ENCODE data around the gene AP1S3.

DNA sequence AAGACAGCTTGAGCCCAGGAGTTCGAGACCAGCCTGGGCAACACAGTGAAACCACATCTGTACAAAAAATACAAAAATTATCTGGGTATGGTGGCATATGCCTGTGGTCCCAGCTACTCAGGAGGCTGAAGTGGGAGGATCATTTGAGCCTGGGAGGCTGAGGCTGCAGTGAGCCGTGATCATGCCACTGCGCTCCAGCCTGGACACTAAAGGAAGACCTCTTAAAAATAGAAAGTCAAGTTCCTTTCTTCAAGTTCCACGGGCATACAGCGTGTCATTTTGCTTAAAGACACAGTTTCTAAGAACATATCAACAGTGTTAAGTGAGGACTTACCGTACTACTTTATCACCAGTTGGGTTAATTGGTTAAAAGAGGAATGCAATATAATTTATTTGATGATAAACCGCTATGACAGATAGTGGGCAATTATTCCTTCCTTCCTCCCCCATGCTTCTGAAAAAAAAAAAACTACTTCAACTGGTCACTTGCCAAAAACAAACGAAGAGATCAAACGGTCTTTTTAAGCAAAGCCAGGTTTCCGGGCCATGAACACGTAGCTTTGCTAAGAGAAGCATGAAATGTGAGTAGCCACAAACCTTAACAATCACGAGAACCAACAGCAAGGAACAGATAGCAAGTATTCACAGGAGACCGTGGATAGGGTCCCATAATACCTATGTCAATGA lies 21.4 kb downstream of the AP1S3 start:
- TF ChIP-seq, protein P1, sequence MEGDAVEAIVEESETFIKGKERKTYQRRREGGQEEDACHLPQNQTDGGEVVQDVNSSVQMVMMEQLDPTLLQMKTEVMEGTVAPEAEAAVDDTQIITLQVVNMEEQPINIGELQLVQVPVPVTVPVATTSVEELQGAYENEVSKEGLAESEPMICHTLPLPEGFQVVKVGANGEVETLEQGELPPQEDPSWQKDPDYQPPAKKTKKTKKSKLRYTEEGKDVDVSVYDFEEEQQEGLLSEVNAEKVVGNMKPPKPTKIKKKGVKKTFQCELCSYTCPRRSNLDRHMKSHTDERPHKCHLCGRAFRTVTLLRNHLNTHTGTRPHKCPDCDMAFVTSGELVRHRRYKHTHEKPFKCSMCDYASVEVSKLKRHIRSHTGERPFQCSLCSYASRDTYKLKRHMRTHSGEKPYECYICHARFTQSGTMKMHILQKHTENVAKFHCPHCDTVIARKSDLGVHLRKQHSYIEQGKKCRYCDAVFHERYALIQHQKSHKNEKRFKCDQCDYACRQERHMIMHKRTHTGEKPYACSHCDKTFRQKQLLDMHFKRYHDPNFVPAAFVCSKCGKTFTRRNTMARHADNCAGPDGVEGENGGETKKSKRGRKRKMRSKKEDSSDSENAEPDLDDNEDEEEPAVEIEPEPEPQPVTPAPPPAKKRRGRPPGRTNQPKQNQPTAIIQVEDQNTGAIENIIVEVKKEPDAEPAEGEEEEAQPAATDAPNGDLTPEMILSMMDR (IDR thresholded peaks at IDR 0.05): no peak
- TF ChIP-seq, protein P2, sequence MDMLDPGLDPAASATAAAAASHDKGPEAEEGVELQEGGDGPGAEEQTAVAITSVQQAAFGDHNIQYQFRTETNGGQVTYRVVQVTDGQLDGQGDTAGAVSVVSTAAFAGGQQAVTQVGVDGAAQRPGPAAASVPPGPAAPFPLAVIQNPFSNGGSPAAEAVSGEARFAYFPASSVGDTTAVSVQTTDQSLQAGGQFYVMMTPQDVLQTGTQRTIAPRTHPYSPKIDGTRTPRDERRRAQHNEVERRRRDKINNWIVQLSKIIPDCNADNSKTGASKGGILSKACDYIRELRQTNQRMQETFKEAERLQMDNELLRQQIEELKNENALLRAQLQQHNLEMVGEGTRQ (IDR thresholded peaks at IDR 0.05): no peak
- no peak for TF ChIP-seq POLR2A (IDR thresholded peaks at IDR 0.05; ENCODE audit: low read length)
- TF ChIP-seq KDM1A (IDR thresholded peaks at IDR 0.05; ENCODE audit: low read depth): no peak
- no peak for TF ChIP-seq ESRRA (IDR thresholded peaks at IDR 0.05; ENCODE audit: borderline replicate concordance, low read length)
- no peak for TF ChIP-seq MYC (IDR thresholded peaks at IDR 0.05; ENCODE audit: borderline replicate concordance, low read length)
- no peak for TF ChIP-seq NPAS2 (CRISPR knock-in tag; IDR thresholded peaks at IDR 0.05; ENCODE audit: borderline replicate concordance)
- no peak for TF ChIP-seq KDM5A (IDR thresholded peaks at IDR 0.05)
- no peak for TF ChIP-seq RNF2 (IDR thresholded peaks at IDR 0.05; ENCODE audit: borderline replicate concordance, low read depth)
- TF ChIP-seq ZFP36 (IDR thresholded peaks at IDR 0.05; ENCODE audit: borderline replicate concordance, partially characterized antibody): no peak
- TF ChIP-seq, protein P3, sequence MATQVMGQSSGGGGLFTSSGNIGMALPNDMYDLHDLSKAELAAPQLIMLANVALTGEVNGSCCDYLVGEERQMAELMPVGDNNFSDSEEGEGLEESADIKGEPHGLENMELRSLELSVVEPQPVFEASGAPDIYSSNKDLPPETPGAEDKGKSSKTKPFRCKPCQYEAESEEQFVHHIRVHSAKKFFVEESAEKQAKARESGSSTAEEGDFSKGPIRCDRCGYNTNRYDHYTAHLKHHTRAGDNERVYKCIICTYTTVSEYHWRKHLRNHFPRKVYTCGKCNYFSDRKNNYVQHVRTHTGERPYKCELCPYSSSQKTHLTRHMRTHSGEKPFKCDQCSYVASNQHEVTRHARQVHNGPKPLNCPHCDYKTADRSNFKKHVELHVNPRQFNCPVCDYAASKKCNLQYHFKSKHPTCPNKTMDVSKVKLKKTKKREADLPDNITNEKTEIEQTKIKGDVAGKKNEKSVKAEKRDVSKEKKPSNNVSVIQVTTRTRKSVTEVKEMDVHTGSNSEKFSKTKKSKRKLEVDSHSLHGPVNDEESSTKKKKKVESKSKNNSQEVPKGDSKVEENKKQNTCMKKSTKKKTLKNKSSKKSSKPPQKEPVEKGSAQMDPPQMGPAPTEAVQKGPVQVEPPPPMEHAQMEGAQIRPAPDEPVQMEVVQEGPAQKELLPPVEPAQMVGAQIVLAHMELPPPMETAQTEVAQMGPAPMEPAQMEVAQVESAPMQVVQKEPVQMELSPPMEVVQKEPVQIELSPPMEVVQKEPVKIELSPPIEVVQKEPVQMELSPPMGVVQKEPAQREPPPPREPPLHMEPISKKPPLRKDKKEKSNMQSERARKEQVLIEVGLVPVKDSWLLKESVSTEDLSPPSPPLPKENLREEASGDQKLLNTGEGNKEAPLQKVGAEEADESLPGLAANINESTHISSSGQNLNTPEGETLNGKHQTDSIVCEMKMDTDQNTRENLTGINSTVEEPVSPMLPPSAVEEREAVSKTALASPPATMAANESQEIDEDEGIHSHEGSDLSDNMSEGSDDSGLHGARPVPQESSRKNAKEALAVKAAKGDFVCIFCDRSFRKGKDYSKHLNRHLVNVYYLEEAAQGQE (IDR thresholded peaks at IDR 0.05): no peak
